HG02943 (cell line): Measurements from ENCODE around the gene TFE3.

ENCODE experiments used
- ATAC-seq: cut with Tn5 transposase; IDR thresholded peaks from one replicate; pipeline ENCODE4 v1.9.1; 2021; ENCODE audit warnings: mild to moderate bottlenecking, low read depth, moderate library complexity; ENCODE audit not compliant: unreplicated experiment

TFE3 gene, protein sequence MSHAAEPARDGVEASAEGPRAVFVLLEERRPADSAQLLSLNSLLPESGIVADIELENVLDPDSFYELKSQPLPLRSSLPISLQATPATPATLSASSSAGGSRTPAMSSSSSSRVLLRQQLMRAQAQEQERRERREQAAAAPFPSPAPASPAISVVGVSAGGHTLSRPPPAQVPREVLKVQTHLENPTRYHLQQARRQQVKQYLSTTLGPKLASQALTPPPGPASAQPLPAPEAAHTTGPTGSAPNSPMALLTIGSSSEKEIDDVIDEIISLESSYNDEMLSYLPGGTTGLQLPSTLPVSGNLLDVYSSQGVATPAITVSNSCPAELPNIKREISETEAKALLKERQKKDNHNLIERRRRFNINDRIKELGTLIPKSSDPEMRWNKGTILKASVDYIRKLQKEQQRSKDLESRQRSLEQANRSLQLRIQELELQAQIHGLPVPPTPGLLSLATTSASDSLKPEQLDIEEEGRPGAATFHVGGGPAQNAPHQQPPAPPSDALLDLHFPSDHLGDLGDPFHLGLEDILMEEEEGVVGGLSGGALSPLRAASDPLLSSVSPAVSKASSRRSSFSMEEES

DNA sequence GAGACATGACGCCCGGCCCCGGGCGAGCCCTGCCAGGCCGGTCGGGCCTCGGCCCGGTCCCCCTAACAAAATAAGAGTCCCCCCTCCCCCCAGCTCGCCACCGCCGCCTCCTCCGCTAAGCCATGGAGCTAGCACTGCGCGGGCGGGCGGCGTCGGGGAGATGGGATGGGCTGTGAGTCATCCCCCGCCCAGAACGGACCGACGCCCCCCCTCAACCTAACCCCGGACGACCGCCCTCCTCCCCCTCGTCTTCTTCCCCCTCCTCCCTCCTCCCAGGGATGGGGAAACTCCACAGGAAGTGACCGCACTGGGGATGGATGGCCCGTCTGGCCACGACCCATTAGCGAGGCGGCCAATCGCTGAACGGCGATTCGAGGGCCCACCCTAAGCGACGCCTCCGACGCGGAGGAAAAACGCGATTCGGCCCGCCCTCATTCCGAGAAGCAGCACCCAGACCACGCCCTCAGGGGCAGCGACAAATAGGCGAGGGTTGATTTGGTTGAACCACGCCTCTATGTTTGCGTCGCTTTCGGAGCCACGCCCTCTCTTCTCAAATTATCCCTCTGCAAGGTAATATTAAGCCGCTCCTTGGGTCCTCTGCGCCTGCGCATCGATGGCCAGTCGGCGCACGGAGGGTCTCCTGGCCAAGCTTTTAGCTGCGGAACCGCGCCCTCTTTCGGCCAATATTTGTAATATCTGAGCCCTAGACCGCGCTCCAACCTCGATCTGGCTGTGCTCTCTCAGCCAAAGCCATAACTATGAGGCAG, at the start of gene TFE3:
TSS of gene TFE3 (minus strand) at position 138 of the 767 bp plus-strand sequence. CDS start at position 7, 131 bp downstream.
- ATAC-seq, result peak; percentile 88

DNA sequence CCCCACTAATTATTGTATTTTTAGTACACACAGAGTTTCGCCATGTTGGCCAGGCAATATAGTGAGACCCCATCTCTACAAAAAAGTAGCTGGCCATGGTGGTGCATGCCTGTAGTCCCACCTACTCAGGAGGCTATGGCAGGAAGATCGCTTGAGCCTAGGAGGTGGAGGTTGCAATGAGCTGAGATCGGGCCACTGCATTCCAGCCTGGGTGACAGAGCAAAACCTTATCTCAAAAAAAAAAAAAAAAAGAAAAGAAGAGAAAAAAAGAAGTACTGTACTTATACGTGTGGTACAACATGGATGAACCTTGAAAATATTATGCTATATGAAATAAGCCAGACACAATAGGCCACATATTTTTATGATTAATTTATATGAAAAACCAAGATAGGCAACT, 46.4 kb upstream of the TFE3 start:
- ATAC-seq, result no peak

DNA sequence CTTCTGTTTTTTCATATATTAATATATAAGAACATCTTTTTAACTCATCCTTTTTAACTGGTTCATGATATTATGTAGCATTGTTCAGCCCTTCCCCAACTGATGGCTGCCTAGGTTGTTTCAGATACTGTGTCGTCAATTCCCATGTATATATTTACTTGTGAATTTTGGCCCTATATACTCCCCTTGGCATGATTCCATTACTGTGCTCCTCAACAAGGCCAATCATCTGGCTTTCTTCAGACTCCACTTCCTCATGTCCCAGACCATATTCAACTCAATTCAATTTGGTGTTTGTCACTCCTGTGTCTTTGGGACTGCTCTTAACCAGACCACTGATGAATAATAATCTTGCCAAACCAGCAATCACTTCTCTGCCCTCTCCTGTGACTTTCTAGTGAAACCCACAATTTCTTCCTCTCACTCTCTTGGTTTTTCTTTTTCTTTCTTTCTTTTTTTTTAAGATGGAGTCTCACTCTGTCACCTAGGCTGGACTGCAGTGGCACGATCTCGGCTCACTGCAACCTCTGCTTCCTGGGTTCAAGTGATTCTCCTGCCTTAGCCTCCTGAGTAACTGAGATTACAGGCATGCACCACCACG, 39.2 kb upstream of the TFE3 start:
- no peak for ATAC-seq

DNA sequence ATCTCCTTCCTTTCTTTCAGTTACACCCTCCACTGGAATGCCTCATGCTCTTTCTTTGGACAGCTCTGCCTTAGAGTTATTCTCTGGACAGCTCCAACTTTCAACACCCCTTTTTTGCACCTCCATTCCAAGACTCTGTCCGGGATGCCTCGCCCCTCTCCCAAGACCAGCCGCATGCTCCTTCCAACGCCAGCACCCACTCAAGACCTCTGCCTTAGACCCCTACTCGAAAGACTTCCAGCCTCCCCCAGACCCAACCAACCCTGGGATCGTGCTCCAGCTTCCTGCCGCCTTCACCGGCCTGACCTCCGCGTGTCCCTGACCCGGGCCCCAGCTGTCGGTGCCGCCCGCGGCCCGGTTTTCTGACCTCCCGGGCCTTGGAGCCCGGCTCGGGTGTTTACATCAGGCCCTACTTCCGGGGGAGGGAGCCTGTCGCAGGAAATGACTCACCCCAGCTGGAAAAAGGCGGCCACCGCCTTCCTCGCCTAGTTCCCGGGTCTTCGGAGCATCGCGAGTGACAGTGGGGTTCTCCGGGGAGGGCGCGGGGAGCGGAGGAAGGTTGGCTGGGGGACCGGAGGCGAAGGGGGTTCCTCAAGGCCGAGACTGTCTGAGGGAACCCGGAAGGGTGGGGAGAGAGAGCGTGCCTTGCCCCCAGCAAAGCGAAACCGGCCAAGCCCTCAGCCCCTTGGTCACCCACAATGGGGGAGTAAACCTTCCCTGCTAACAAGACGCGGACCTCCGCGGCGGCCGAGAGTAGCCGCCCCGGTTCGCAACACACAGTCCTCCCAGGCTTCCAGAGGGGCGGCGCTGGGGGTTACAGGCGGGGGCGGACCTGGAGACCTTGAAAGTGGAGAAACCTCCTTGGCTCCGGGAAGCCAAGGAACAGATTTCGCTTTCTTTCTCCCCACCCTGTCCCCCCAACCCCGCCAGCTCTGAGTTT, 36.6 kb upstream of the TFE3 start, which contains the start of gene WDR45:
TSS of gene WDR45 (minus strand) at position 399 of the 940 bp plus-strand sequence. CDS start 1,792 bp downstream, outside the sequence.
- ATAC-seq, result peak; percentile 64

DNA sequence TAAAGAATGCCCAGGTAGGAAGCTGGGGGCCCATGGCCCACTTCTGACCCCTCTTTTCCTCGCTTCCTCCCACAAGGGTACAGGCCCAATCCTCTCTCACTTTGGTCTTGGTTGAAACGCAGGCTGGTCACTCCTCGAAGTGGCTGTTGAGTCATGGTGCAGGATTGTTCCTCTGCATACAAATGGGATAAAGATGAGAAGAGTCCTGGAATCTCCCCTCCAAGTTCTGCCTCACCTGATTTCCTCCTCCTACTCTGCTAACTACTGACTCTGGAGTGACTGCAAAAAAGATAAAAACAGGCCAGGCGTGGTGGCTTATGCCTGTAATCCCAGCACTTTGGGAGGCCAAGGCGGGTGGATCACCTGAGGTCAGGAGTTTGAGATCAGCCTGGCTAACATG, 34.8 kb upstream of the TFE3 start:
- no peak for ATAC-seq

DNA sequence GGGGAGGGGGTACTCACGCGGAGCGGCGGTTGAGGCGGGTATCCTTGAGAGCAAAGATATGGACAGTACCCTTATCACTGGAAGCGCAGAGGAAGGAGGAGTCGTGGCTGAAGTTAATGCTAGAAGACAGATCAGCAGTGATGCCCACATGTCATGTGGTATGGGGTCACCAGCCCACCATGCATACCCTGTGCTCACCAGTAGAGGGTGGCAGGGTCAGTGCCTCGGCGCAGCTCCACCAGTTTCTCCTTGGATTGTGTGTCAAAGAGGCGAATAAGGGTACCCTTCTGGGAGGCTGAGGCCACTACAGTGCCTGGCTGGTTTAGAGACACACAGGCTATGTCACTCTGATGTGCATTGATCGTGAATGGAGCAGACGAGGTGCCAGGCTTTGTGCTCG, 32.2 kb upstream of the TFE3 start:
- ATAC-seq, result no peak

DNA sequence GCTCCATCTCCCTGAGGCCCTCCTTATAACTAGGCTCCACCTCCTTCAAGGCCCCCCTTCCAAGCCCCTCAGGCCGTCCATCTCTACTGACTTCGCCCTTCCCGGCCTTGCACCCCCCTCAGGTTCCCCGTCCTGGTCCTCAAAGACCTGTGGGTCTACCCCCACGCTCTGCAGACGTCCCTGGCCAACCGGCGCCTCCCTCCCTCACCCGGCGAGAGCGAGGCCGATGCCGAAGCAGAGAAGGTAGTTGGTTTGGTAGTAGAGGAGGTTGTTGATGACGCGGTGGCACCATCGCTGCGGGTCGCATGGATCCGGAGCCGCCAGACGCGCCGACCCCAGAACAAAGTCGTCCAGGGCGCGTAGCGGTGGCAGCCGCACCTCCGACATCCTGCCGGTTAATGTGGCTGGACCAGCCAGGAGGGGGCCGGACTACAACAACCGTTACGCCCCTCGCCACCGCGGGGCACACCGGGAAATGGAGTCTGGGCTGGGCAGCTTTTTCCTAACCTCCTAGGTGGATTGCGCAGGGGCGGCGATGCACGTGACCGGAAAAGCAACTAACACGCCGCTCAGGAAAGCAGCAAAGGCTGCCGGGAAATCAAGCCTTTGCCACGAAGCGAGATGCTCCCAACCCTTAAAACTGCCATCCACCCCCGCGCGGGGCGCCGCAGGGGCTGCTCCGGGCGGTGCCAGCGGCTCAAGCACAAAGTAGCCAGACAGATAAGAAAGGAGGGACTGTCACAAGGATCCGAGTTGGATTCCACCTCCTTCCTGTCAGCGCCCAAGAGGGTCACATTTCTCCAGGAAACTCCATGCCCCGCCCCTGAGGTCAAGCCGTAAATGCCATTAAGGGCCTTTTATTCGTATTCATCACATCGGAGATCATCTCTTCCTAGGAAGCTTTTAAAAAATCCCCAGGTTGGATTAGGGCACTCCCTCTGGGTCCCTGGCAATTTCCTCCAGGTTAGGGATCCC, 30.7 kb upstream of the TFE3 start, which contains the start of gene PRAF2:
TSS of gene PRAF2 (minus strand) at position 402 of the 975 bp plus-strand sequence. CDS start at position 387, 15 bp downstream.
- ATAC-seq, result peak; percentile 77

DNA sequence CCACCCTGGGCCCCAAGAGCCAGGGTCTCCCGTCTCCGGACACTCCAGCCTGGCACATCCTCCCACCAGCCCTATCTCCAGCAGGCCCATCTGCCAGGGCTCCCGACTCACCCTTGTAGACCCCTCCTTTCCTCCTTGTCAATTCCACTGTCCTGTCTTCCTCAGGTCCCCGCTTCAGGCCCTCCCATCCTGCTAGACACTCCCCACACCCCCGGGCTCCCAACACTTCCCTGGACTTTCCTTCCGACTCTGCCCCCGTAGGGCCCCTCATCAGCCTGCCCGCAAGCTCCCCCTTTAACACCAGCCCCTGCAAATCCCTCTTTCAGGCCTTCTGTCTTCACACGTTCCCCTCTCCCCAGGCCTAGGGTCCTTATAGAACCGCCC, 29.5 kb upstream of the TFE3 start:
- ATAC-seq, result no peak

DNA sequence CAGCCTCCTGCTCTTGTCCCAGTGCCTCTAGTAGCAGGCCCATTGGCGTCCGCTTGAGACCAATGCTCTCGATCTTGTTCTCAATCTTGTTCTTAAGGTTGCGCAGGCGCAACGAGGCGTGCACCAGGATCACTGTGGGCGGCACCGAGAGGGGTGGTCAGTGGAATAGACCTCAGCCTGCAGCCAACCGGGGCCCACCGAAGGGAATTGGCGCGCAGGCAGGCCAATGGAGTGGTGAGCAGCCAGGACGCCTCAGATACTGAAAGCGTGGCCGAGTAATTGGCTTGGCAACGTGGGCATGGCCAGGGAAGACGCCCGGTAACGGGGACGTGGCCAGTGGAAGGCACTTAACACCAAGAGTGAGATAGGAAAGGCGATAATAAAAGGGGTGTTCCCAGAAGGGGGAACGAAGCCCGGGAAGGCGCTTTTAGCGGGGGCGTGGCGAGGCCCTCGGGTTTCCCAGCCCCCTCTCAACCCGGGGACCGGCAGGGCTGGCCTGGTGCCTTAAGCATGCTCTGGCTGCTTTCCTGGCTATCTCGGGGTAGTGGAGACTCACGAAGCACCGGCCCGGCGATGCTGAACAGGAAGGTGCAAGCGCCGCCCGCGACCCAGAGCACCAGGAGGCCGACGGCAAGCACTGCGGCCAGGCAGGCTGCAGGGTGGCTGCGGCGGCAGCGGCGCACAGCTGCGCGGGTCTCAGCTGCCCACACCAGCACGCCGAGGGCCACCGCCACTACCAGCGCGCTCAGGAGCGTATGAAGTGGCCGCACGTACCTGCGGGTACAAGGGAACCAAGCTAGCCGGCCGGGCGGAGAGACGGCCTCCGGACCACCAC, 28.9 kb upstream of the TFE3 start:
- no peak for ATAC-seq

DNA sequence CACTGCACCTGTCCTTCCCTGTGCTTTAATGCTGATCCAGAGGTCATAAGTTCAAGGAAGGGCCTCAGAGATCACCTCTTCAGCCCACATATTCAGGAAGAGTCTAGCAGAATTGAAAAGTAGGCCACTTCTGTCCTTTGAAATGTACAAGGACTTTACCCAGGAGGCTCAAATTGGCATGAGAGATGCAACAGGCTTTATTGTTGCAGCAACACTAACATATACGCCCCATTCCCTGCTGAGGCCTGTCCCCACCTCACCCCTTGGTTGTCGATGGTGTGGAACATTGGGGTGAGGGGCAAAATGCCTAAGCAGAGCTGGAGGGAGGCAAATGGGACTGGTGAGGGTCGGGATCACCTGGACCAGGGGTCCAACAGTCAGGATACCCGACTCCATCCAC, 27.8 kb upstream of the TFE3 start:
- ATAC-seq, result no peak

DNA sequence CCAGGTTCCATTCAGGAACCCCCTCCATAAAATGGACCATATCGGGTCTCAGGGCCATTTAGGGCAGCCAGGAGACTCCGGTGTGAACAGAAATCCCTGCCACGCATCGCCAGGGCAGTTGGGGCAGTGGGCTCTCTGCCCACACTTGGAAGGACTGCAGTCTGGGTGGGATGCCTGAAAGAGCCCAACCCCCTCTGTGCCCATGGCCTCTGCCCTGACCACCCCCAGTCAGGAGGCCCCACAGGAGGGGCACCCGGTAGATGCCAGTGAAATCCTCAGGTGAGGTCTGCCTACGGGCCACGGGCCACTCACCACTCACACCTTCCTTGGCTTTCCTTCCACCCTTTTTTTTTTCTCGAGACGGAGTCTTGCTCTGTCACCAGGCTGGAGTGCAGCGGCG, 25.9 kb upstream of the TFE3 start:
- ATAC-seq, result no peak

DNA sequence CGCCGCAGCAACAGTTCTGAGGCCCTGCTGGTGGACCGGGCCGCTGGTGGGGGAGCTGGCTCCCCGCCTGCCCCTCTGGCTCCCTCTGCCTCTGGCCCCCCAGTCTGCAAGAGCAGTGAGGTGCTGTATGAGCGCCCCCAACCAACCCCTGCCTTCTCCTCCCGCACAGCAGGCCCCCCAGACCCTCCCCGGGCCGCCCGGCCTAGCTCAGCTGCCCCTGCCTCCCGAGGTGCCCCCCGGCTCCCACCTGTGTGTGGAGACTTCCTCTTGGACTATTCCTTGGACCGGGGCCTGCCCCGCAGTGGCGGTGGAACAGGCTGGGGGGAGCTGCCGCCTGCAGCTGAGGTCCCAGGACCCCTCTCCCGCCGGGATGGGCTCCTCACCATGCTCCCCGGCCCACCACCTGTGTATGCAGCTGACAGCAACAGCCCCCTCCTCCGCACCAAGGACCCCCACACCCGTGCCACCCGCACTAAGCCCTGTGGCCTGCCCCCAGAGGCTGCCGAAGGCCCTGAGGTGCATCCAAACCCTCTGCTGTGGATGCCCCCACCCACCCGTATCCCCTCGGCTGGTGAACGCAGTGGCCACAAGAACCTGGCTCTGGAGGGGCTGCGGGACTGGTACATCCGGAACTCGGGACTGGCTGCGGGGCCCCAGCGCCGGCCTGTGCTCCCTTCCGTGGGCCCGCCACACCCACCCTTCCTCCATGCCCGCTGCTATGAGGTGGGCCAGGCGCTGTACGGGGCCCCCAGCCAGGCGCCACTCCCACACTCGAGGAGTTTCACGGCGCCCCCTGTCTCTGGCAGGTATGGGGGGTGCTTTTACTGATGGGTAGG, 24.3 kb upstream of the TFE3 start:
- ATAC-seq, result no peak

DNA sequence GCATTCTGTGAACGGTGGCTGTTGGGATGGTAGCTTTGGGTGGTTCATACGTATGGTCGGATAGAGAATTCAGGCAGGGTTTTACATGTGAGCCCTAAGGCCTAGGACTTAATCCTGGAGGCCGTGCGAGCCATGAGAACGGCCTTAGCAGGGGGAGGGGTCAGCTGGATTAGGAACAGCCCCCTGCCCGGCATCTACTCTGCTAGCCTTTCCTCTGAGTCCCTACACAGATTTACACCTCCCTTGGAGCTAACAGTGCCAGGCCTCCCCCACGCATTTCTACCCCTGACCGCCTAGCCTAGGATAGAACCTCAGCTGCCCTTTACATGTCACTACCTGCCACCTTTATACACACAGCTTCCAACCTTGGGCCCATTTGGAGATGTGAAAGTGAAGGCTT, 23.5 kb upstream of the TFE3 start:
- no peak for ATAC-seq

DNA sequence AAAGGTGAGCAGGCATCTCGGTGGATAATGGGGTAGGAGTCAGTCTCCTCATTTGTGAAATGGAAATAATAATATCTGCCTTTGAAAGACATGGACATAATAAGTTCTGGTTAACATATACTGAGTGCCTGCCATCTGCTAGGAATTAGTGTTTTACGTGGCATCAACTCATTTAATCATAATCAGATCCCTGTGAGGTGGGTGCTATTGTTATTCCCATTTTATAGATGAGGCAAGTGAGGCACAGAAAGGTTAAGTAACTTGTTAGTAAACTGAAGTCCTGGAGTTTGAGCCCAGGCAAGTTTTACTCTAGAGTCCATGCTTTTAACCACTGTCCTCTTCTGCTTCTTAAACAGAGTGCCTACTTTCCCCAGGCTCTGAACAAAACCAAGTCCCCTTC, 23.1 kb upstream of the TFE3 start:
- ATAC-seq, result no peak

DNA sequence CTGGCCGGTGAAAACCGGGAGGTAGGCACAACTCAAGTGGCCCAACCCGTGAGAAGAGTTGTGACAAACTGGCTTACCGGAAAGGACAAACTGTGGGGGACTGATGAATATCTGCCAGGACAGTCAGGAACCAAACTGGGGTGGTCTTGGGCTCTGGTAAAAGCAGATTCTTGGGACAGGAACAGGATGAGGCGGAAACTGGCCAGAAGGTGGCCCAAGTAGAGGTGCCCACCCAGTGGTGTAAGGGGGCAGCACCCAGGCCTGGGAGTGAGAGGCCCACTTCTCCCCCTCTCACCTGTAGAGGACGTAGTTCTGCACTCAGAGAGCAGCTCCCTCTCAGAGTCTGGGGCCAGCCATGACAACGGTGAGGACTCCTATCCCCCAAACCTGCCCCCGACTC, 21.6 kb upstream of the TFE3 start:
- no peak for ATAC-seq

DNA sequence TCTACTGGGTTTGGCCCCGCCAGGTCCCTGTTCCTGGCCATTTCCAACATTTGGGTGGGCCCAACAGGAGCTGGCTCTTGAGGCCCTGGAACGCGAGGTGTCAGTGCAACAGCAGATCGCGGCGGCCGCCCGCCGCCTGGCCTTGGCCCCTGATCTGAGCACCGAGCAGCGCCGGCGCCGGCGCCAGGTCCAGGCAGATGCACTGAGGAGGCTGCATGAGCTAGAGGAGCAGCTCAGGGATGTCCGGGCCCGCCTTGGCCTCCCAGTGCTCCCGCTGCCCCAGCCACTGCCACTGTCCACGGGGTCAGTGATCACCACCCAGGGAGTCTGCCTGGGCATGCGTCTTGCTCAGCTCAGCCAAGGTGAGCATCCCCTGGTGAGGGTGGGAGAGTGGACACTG, 21.1 kb upstream of the TFE3 start:
- ATAC-seq, result no peak

DNA sequence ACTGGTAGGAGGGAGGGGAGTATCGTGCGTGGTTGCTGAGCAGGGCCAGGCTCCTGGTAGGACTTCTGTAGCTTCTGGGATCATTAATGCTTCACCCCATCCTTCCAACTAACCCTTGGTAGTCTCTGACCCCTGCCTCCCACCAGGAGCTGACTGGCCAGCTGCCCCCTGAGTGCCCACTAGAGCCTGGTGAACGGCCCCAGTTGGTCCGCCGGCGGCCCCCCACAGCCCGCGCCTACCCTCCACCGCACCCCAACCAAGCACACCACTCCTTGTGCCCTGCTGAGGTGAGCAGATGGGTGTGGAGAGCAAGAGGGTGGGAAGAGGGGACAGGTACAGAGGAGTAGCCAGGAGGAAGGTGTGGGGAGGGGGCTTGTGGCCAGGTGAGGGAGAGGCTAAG, 20.6 kb upstream of the TFE3 start:
- no peak for ATAC-seq
